ENCODE data around the gene EXOC7. TPM values are rescaled to one million over a fixed set of nuclear protein-coding genes. Genes with fewer than 3 reads are reported as not detected.

EXOC7 gene
- total and polyA plus RNA-seq, 2 experiments from 2014 or later: 134 to 166 TPM

DNA sequence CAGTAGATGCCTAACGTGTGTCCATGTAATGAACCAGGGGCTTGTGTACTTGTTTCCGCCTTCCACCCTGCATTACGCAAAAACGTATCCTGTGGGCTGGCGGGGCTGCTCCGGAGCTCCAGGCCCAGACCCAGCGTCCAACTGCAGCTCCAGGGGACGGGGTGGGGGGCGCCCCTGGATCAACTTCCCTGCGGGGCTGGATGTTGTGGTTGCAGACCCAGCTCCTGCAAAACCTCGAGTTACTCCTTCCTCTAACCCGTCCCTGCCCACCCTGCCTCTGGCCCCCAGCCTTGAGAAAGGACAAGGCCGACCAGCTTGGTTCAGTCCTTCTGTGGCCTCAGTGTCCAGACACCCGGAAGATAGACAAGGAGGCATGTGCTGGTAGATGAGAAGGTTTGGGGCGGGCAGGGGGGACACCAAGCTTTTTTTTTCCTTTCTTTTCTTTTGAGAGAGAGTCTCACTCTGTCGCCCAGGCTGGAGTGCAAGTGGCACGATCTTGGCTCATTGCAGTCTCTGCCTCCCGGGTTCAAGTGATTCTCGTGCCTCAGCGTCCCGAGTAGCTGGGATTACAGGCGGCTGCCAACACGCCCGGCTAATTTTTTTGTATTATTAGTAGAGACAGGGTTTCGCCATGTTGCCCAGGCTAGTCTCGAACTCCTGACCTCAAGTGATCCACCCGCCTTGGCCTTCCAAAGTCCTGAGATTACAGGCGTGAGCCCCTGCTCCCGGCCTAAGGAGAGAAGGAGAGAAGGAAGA lies 731 bp upstream of the EXOC7 start:
- H3K27ac ChIP-seq: peak overlapping the region; percentile 79
- peaks cover 17% of the 10 kb centered on the region for H3K36me3 ChIP-seq
- peak overlapping the region; percentile 64 for H3K4me3 ChIP-seq
- TF ChIP-seq, protein P1, sequence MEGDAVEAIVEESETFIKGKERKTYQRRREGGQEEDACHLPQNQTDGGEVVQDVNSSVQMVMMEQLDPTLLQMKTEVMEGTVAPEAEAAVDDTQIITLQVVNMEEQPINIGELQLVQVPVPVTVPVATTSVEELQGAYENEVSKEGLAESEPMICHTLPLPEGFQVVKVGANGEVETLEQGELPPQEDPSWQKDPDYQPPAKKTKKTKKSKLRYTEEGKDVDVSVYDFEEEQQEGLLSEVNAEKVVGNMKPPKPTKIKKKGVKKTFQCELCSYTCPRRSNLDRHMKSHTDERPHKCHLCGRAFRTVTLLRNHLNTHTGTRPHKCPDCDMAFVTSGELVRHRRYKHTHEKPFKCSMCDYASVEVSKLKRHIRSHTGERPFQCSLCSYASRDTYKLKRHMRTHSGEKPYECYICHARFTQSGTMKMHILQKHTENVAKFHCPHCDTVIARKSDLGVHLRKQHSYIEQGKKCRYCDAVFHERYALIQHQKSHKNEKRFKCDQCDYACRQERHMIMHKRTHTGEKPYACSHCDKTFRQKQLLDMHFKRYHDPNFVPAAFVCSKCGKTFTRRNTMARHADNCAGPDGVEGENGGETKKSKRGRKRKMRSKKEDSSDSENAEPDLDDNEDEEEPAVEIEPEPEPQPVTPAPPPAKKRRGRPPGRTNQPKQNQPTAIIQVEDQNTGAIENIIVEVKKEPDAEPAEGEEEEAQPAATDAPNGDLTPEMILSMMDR (IDR thresholded peaks at IDR 0.05; ENCODE audit: low read depth, low read length): no peak
- H3K9me3 ChIP-seq (ENCODE audit: low read depth): no peaks in the 10 kb centered on the region
- DNase-seq (ENCODE audit: low read depth in 1 of 2, low spot score in 1 of 2): no peak
- H3K4me1 ChIP-seq (ENCODE audit: low read depth): peaks cover 5% of the 10 kb centered on the region
- H3K27me3 ChIP-seq: no peaks in the 10 kb centered on the region

DNA sequence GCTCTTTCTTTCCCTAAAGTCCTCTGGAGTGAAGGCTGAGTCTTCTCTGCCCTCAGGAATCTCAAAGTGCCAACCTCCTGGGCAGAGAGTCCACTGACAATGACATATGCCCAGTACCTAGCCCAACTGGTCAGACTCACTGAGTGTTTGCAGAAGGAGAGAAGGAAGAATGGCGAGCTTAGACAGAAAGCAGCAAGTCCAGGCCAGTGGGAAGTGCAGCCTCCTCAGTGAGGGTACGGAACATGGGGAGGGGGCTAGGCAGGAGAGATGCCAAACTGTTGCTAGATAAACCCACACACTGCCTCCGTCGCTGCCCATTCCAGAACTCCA lies 678 bp downstream of the EXOC7 start:
- H3K36me3 ChIP-seq: peaks cover 23% of the 10 kb centered on the region
- DNase-seq (ENCODE audit: low read depth in 1 of 2, low spot score in 1 of 2): no peak
- H3K27ac ChIP-seq: peak overlapping the region; percentile 79
- TF ChIP-seq, protein P1 (IDR thresholded peaks at IDR 0.05; ENCODE audit: low read depth, low read length): no peak
- peak overlapping the region; percentile 64 for H3K4me3 ChIP-seq
- H3K9me3 ChIP-seq (ENCODE audit: low read depth): no peaks in the 10 kb centered on the region
- no peaks in the 10 kb centered on the region for H3K27me3 ChIP-seq
- H3K4me1 ChIP-seq (ENCODE audit: low read depth): peaks cover 5% of the 10 kb centered on the region

DNA sequence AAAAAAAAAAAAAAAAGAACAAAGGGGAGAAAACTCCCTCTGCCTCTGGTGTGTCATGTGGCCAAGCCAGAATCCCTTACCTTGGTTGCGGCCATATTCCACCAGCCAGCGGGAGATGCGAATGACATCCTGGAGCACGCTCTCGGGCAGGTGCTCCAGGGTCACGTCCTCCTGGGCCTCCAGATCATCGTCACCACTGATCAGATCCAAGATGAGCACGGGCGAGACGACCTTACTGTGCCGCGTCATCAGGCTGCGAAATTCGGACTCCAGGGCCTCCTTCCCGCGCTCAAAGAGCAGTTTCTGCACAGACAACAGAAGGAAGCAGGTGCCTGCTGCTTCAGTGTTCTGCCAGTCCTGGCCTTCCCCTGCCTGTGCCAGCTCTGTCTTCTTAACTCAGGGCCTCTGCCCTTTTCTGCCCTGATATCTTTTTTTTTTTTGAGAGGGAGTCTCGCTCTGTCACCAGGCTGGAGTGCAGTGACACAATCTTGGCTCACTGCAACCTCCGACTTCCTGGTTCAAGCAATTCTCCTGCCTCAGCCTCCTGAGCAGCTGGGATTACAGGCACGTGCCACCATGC lies 5.8 kb downstream of the EXOC7 start:
- Histone ChIP-seq H3K27me3 (no peaks in the 10 kb centered on the region), H3K4me1 (ENCODE audit: low read depth) (peaks cover 4% of the 10 kb centered on the region), H3K9me3 (ENCODE audit: low read depth) (no peaks in the 10 kb centered on the region), H3K4me3 (no peak overlapping the region), H3K27ac (no peak overlapping the region), H3K36me3 (peaks cover 51% of the 10 kb centered on the region)
- TF ChIP-seq, protein P1 (IDR thresholded peaks at IDR 0.05; ENCODE audit: low read depth, low read length): no peak
- no peak for DNase-seq (ENCODE audit: low read depth in 1 of 2, low spot score in 1 of 2)

DNA sequence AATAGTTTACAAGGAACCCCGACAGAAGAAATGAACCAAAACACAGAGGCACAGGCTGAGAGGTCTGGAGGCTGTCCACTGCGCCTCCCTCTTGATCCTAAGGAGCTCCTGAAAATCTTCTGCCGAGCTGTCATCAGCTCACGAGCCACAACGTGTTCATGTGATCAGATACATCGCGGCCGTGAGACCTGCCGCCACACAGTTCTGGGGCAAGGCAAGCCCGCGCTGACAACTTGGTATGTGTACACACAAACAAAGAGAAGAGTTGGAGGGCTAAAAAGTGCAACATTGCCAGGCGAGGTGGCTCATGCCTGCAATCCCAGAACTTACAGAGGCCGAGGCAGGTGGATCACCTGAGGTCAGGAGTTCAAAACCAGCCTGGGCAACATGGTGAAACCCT lies 7.6 kb downstream of the EXOC7 start:
- H3K27ac ChIP-seq: no peak overlapping the region
- DNase-seq (ENCODE audit: low read depth in 1 of 2, low spot score in 1 of 2): no peak
- H3K27me3 ChIP-seq: no peaks in the 10 kb centered on the region
- H3K4me3 ChIP-seq: no peak overlapping the region
- H3K4me1 ChIP-seq (ENCODE audit: low read depth): no peaks in the 10 kb centered on the region
- no peaks in the 10 kb centered on the region for H3K9me3 ChIP-seq (ENCODE audit: low read depth)
- TF ChIP-seq, protein P1 (IDR thresholded peaks at IDR 0.05; ENCODE audit: low read depth, low read length): no peak
- peaks cover 45% of the 10 kb centered on the region for H3K36me3 ChIP-seq

DNA sequence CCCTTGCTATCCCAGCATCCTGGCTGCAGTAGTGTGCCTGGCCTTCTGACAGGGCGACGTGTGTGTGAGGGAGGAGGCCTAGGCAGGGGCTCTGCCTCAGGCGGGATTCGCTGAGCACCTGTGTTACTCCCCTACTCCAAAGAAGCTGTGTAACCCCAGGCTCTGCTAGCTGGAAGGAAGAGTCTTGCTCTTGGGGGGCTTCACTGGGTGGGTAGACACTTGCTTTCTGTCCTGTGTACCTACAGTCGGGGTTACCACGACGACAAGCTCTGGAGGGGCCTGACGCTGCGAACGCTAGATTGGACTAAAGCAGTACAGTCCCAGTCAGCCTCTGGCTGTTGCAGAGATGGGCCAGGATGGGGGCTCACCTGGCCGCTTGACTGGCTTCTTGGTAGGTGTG lies 9.5 kb downstream of the EXOC7 start:
- Histone ChIP-seq H3K27ac (no peak overlapping the region), H3K36me3 (peaks cover 44% of the 10 kb centered on the region), H3K27me3 (no peaks in the 10 kb centered on the region), H3K4me3 (no peak overlapping the region), H3K4me1 (ENCODE audit: low read depth) (no peaks in the 10 kb centered on the region), H3K9me3 (ENCODE audit: low read depth) (no peaks in the 10 kb centered on the region)
- TF ChIP-seq, protein P1 (IDR thresholded peaks at IDR 0.05; ENCODE audit: low read depth, low read length): no peak
- DNase-seq (ENCODE audit: low read depth in 1 of 2, low spot score in 1 of 2): no peak
